Measurements from ENCODE around the gene SPEN. TPM values are rescaled to one million over a fixed set of nuclear protein-coding genes. Genes with fewer than 3 reads are reported as not detected.

Gene SPEN
- total RNA-seq, 6 experiments from 2014 or later: 13.5 to 33.7 (median 23.2) TPM

- TF ChIP-seq, protein P1, sequence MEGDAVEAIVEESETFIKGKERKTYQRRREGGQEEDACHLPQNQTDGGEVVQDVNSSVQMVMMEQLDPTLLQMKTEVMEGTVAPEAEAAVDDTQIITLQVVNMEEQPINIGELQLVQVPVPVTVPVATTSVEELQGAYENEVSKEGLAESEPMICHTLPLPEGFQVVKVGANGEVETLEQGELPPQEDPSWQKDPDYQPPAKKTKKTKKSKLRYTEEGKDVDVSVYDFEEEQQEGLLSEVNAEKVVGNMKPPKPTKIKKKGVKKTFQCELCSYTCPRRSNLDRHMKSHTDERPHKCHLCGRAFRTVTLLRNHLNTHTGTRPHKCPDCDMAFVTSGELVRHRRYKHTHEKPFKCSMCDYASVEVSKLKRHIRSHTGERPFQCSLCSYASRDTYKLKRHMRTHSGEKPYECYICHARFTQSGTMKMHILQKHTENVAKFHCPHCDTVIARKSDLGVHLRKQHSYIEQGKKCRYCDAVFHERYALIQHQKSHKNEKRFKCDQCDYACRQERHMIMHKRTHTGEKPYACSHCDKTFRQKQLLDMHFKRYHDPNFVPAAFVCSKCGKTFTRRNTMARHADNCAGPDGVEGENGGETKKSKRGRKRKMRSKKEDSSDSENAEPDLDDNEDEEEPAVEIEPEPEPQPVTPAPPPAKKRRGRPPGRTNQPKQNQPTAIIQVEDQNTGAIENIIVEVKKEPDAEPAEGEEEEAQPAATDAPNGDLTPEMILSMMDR (IDR thresholded peaks at IDR 0.05): no peak
- no peak for TF ChIP-seq POLR2A (IDR thresholded peaks at IDR 0.05)
- peak overlapping the region; percentile 72 to 85 (median 74) for H3K4me3 ChIP-seq
- ATAC-seq (no peak), DNase-seq (peak in 1 of 3 donors; percentile 66)
- WGBS (ENCODE audit: insufficient coverage, low coverage, low lambda C conversion rate, missing lambda C conversion rate): no CpG with 5 or more reads among the region's 34 CpGs
- peak overlapping the region; percentile 95 to 99 (median 97) for H3K27ac ChIP-seq
- no peaks in the 10 kb centered on the region for H3K9me3 ChIP-seq
- H3K4me1 ChIP-seq: peaks cover 0 to 67% (median 18%) of the 10 kb centered on the region in 4 donors
- no peaks in the 10 kb centered on the region for H3K27me3 ChIP-seq
- intact Hi-C loops (cut with DNase I): no loop called here
- no peaks in the 10 kb centered on the region for H3K36me3 ChIP-seq
Observed at GRCh38 chr1:15847893-15848142, 311 bp downstream of the SPEN start.

DNA sequence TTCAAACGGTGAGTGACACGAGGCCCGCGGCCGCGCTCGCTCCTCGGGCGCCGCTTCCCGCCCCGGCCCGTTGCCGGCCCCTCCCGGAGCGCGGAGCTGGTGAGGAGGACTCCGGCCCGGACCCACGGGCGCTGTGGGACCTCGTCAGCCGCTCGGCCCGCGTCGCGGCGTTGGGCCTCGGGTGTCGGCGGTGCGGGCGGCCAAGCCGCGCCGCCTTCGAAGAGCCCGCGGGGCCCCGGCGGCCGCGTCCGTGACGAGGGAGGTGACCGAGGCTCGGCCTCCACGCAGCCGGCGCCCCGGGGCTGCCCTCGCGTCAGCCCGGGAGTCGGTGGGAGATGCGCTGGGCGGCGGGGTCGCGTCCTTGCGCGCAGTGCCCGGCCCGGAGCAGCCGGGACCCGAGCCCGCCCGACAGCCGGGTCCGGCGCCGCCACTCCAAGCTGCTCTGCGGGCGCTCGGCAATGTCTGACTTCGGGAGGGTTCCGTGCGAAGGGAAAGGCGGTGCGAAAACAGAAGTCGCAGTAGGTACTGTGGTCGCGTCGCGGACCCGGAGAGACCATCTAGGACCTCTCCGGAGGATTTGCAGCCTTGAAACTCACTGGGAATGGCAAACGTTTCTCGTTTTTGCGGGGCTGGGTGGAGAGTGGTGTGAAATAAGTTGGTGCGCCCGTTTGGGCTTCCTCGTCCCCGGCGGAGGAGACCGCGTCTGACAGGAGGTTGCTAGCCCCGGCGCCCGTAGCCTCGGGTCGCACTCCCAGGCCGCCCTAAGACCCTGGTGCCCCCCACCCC lies 829 bp downstream of the SPEN start:
- ATAC-seq (peak in 2 of 4 donors; percentile 4 to 14), DNase-seq (peak; percentile 56 to 71 (median 62))
- Histone ChIP-seq H3K4me3 (peak overlapping the region; percentile 72 to 85 (median 74)), H3K4me1 (peaks cover 0 to 72% (median 20%) of the 10 kb centered on the region in 4 donors), H3K9me3 (no peaks in the 10 kb centered on the region), H3K27me3 (no peaks in the 10 kb centered on the region), H3K36me3 (no peaks in the 10 kb centered on the region), H3K27ac (peak overlapping the region; percentile 95 to 99 (median 97))
- 0% methylated on average over 13 of the region's 104 CpGs for WGBS (ENCODE audit: insufficient coverage, low coverage, low lambda C conversion rate, missing lambda C conversion rate)
- intact Hi-C loops (cut with DNase I): no loop called here
- TF ChIP-seq, protein P1 (IDR thresholded peaks at IDR 0.05): no peak
- TF ChIP-seq POLR2A (IDR thresholded peaks at IDR 0.05): no peak

DNA sequence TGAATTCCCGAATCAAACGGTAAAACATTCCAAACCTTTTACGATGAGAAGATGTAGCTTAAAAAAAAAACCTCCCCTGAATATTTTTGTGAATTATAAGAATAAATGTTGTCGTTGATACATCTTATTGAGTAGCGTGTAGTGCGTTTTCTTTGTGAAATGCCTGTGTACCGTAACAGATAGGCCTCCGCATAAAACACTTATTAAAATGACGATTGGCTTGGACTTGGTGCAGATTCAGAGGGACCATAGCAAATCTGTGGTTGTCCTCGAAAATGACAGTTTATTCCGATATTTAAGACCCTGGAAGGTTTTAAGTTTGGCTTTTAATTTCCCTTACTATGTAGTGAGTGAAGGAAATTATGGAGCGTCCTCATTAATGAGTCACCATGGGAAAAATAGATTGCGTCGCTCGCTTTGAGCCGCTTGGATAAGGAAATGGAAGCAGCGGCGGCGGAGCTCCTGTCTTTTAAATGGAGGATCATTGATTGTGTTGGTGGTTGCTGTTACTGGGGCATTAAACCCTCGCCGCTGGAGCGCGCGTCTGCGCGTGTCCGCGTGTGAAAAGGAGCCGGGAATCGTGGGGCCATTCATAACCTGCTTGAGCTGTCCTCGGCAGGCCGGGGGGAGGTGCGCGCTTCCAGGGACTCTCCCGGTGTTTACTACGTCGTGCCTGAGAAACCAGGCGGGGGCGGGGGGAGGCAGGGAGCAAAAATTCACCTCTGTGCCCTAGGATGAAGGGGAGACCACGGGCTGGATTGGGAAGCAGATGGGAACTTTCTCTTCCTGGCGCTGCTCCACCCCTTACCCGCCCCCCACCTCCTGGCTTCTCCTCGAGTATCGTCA lies 1.6 kb downstream of the SPEN start:
- peak; percentile 87 to 92 (median 90) for DNase-seq
- WGBS (ENCODE audit: insufficient coverage, low coverage, low lambda C conversion rate, missing lambda C conversion rate): under 1% methylated on average over 38 of the region's 44 CpGs
- intact Hi-C loops (cut with DNase I): no loop called here

GRCh38 chr1:15849775-15850324 lies 2.3 kb downstream of the SPEN start:
- ATAC-seq: peak in 3 of 4 donors; percentile 1 to 3 (median 3)
- Histone ChIP-seq H3K27me3 (no peaks in the 10 kb centered on the region), H3K36me3 (no peaks in the 10 kb centered on the region), H3K27ac (peak overlapping the region; percentile 95 to 99 (median 97)), H3K4me3 (peak overlapping the region; percentile 72 to 85 (median 74)), H3K4me1 (peaks cover 0 to 69% (median 20%) of the 10 kb centered on the region in 4 donors), H3K9me3 (no peaks in the 10 kb centered on the region)
- TF ChIP-seq, protein P1 (IDR thresholded peaks at IDR 0.05): no peak
- no peak for TF ChIP-seq POLR2A (IDR thresholded peaks at IDR 0.05)
- peak in 2 of 3 donors; percentile 28 to 55 for DNase-seq
- under 1% methylated on average over 16 of the region's 16 CpGs for WGBS (ENCODE audit: insufficient coverage, low coverage, low lambda C conversion rate, missing lambda C conversion rate)
- intact Hi-C loops (cut with DNase I): no loop called here

More for the DNA sequence above, 1.6 kb downstream of the SPEN start:
- peak overlapping the region; percentile 72 to 85 (median 74) for H3K4me3 ChIP-seq
- H3K36me3 ChIP-seq: no peaks in the 10 kb centered on the region
- TF ChIP-seq, protein P1 (IDR thresholded peaks at IDR 0.05): no peak
- TF ChIP-seq POLR2A (IDR thresholded peaks at IDR 0.05): peak; percentile 81
- H3K9me3 ChIP-seq: no peaks in the 10 kb centered on the region
- peak overlapping the region; percentile 95 to 99 (median 97) for H3K27ac ChIP-seq
- peaks cover 0 to 70% (median 19%) of the 10 kb centered on the region in 4 donors for H3K4me1 ChIP-seq
- no peaks in the 10 kb centered on the region for H3K27me3 ChIP-seq
- ATAC-seq: peak; percentile 53 to 65 (median 56)
